HG03439 (cell line): ENCODE data around the gene C2.
"Not testable (repeated sequence)": the region's sequence is repeated elsewhere in the genome, so short reads cannot be mapped to it uniquely, and the experiment has no call there.

Experiments used
- ATAC-seq: cut with Tn5 transposase; IDR thresholded peaks from one replicate; pipeline ENCODE4 v1.9.1; 2021; ENCODE audit warnings: mild to moderate bottlenecking, moderate library complexity; ENCODE audit not compliant: unreplicated experiment

C2 gene

DNA sequence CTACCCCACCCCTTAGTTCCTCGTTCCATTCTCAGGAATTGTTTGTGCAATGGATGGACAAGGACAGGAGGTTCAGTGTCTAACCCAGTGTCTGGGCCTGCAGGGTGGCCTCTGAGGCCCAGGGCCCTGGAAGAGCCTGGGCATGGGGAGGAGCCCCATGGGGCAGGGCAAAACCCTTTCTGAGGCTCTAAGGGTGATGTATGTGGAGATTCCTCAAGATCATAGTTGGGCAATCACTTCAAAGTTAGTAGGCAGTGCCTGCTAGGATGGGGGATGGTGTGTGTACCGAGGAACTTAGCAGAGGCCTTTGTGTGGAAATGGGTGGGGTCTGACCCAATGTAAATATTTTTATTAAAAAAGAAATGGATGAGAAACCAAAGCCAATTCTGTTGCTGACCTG is 6.7 kb upstream of the C2 start:
- ATAC-seq: no peak

DNA sequence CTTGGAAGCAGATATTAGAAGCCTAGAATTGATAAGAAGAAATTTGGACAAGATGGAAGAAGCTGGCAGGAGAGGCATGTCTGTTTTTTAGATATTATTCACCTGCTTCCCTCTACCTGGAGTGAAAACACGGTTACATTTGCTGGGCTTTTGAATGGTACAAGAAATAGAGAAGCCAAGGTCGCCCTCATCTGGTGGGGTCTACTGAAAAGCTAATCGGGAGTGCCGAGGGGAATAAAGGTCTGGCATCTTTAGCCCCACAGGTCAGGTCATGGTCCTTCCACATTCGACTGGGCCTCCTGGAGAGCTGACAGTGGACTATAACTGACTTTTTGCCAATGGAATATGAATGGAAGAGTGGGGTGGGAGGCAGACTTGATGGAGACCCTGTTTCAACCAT is 4.6 kb upstream of the C2 start:
- no peak for ATAC-seq

DNA sequence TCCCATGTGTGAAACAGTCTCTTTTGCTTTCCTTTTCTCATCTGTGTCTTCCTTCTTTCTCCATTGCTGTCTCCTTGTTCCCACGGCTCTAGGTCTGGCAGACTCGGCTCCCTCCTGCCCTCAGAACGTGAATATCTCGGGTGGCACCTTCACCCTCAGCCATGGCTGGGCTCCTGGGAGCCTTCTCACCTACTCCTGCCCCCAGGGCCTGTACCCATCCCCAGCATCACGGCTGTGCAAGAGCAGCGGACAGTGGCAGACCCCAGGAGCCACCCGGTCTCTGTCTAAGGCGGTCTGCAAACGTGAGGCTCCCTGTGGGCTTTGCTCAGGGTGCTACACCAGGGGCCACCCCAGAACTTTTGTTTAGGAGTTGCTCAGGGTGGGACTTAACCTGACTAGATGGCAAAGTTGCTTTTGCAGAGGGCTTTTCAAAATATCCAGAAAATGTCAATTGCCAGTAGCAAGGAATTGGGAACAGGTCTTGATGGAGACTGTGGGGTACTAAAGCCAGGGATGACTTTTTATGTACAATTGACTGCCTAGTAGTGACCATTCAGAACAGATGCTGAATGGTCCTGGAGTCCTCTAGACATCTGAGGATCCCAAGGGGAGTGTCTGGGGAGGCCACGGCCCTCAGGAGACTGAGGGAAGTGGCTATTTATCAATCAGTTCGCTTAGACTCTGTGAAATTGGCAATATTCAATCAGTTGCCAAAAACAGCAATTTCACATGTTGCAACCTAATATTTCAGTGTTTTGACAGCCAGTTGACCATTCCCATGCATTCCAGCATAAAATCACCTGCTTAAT is 550 bp downstream of the C2 start:
- ATAC-seq: no peak

DNA sequence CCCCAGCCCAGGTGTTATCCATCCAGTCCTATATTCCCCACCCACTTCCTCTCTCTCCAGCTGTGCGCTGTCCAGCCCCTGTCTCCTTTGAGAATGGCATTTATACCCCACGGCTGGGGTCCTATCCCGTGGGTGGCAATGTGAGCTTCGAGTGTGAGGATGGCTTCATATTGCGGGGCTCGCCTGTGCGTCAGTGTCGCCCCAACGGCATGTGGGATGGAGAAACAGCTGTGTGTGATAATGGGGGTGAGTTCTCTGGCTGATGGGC is 1.1 kb downstream of the C2 start:
- ATAC-seq: no peak

DNA sequence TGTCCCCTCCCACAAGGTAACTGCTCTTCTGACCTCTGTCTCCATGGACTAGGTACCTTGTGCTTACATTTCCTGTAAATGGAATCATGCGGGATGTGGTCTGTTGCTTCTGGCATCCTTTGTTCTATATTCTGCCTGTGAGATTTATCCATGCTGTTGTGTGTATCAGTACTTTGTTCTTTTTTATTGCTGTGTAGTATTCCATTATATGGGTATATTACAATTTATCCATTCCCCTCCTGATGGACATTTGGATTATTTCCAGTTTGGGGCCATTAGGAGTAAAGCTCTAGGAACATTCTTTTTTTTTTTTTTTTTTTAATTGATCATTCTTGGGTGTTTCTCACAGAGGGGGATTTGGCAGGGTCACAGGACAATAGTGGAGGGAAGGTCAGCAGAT is 3.4 kb downstream of the C2 start:
- ATAC-seq: no peak

DNA sequence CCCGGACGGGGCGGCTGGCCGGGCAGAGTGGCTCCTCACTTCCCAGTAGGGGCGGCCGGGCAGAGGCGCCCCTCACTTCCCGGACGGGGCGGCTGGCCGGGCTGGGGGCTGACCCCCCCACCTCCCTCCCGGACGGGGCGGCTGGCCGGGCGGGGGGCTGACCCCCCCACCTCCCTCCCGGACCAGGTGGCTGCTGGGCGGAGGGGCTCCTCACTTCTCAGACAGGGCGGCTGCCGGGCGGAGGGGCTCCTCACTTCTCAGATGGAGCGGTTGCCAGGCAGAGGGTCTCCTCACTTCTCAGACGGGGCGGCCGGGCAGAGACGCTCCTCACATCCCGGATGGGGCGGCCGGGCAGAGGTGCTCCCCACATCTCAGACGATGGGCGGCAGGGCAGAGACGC is 4.6 kb downstream of the C2 start:
- not testable (repeated sequence) for ATAC-seq

DNA sequence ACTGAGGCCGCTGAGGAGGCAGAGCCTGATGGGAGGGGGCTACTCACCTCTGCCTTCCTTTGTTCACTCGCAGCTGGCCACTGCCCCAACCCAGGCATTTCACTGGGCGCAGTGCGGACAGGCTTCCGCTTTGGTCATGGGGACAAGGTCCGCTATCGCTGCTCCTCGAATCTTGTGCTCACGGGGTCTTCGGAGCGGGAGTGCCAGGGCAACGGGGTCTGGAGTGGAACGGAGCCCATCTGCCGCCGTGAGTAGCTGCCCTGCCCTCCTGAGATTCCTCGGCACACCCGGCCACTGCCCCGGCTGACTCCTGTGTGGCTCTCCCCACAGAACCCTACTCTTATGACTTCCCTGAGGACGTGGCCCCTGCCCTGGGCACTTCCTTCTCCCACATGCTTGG is 6.0 kb downstream of the C2 start:
- no peak for ATAC-seq

DNA sequence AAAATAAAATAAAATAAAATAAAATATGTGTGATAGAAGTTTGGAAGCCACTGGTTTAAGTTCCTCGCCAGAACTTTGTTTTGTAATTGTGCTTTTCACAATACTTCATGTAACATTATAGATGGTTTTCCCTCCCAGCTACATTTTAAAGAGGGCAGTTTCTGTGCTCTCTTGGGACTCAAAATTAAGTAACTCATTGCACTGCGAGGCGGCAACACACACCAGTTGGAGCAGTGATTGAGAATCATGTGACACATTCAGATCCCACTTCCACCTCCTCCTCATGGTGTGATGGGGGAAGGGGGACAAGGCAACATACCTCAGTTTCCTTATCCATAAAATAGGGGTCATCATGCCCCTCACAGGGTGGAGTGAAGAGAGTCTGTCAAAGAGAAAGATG is 7.5 kb downstream of the C2 start:
- no peak for ATAC-seq

DNA sequence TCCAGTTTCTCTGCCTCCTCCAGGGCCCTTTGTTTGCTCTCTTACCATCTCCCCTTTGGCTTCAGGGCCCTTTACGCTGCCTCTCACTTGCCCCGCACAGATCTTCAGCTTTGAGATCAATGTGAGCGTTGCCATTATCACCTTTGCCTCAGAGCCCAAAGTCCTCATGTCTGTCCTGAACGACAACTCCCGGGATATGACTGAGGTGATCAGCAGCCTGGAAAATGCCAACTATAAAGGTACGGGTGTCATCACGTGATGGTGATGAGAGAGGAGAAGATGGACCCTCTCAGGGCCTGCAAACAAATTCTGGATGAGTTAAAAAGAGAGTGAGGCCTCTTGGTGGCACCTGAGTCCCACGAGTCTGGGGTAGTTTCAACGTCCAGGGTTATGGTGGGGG is 8.3 kb downstream of the C2 start:
- no peak for ATAC-seq

DNA sequence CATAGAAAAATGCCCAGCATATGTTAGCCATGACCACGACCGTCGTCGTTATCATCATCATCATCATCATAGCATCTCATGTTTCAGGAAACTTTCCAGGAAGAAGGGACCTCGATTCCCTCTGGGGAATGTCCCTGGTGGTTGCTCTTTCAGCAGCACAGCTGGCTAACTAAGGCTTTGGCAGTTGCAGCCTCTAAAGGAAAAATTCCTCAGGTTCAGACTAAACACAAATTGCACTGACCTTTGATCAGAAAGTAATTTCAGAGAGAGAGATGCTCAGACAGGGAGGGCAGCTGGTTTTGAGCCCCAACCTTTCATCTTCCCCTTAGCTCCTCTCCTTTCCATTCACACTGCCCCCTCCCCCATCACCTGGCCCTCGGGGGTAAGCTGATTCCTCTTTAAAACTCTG is 12.7 kb downstream of the C2 start:
- no peak for ATAC-seq

DNA sequence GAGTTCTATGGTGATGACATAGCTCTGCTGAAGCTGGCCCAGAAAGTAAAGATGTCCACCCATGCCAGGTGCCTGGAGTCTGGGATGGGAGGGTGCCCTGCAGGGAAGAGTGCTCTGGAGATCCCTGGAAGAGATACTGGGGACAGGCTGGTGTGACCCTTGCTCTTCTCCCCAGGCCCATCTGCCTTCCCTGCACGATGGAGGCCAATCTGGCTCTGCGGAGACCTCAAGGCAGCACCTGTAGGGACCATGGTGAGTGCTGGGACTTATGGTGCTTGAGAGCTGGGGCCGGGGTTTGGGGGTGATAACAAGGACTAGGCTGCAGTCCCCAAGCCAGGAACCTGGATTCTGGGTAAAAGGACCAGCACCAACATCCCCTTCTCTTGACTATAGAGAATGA is 16.2 kb downstream of the C2 start:
- ATAC-seq: no peak

DNA sequence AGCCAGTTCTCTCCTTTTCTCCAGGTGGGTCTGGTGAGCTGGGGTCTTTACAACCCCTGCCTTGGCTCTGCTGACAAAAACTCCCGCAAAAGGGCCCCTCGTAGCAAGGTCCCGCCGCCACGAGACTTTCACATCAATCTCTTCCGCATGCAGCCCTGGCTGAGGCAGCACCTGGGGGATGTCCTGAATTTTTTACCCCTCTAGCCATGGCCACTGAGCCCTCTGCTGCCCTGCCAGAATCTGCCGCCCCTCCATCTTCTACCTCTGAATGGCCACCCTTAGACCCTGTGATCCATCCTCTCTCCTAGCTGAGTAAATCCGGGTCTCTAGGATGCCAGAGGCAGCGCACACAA is 17.6 kb downstream of the C2 start:
- ATAC-seq: no peak

DNA sequence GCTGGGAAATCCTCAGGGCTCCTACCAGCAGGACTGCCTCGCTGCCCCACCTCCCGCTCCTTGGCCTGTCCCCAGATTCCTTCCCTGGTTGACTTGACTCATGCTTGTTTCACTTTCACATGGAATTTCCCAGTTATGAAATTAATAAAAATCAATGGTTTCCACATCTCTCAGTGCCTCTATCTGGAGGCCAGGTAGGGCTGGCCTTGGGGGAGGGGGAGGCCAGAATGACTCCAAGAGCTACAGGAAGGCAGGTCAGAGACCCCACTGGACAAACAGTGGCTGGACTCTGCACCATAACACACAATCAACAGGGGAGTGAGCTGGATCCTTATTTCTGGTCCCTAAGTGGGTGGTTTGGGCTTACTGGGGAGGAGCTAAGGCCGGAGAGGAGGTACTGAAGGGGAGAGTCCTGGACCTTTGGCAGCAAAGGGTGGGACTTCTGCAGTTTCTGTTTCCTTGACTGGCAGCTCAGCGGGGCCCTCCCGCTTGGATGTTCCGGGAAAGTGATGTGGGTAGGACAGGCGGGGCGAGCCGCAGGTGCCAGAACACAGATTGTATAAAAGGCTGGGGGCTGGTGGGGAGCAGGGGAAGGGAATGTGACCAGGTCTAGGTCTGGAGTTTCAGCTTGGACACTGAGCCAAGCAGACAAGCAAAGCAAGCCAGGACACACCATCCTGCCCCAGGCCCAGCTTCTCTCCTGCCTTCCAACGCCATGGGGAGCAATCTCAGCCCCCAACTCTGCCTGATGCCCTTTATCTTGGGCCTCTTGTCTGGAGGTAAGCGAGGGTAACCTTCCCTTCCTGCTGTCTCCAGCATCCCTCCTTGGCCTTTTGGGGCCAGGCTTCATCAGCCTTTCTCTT is 18.2 kb downstream of the C2 start, which contains the start of gene CFB:
CFB (plus strand) TSS at position 589 of the 863 bp plus-strand sequence; CDS start at position 716, 127 bp downstream.
- ATAC-seq: no peak

DNA sequence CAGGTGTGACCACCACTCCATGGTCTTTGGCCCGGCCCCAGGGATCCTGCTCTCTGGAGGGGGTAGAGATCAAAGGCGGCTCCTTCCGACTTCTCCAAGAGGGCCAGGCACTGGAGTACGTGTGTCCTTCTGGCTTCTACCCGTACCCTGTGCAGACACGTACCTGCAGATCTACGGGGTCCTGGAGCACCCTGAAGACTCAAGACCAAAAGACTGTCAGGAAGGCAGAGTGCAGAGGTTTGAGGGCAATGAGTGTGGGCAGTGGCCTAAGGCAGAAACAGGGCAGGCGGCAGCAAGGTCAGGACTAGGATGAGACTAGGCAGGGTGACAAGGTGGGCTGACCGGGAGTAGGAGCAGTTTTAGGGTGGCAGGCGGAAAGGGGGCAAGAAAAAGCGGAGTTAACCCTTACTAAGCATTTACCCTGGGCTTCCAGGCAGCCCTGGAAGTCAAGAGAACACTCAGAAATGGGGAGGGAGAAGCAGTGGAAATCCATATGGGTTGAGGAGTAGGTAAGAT is 18.9 kb downstream of the C2 start:
- no peak for ATAC-seq

DNA sequence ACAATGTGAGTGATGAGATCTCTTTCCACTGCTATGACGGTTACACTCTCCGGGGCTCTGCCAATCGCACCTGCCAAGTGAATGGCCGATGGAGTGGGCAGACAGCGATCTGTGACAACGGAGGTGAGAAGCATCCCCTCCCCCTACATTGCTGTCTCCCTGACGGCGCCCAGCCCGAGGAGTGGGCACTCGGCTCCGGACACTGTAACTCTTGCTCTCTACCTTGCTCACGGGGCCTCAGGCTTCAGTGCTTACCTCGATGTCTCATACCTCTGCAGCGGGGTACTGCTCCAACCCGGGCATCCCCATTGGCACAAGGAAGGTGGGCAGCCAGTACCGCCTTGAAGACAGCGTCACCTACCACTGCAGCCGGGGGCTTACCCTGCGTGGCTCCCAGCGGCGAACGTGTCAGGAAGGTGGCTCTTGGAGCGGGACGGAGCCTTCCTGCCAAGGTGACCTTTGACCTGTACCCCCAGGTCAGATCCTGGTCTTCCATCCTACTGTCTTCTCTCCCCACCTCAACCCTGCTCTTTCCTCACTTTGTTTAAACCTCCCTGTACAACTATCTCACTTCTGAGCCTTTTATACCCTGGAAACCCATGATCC is 19.7 kb downstream of the C2 start:
- no peak for ATAC-seq

DNA sequence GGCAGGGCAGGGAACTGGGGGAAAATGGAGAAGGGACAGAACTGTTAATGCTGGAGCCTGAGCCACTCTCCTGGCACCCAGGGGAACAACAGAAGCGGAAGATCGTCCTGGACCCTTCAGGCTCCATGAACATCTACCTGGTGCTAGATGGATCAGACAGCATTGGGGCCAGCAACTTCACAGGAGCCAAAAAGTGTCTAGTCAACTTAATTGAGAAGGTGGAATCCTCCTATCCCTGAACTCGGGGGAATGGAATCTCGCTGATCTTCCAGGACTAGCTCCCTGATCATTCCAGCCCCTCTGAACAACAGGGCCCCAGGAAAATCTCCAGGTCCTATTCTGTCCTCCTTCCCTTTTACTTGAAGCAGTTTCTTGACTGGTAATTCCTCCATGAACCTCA is 20.3 kb downstream of the C2 start:
- no peak for ATAC-seq

DNA sequence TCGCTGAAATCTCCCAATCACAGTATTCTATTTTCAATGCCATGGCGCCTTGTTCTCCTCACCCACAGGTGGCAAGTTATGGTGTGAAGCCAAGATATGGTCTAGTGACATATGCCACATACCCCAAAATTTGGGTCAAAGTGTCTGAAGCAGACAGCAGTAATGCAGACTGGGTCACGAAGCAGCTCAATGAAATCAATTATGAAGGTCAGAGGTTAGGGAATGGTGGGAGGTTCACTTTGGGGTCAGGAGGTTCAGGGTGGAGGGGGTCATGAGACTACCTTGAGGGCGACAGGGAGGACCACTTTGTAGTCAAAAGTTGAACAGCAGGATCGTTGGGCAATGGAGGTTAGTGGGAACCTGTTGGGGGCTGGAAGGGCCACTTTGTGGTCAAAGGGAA is 20.8 kb downstream of the C2 start:
- no peak for ATAC-seq

DNA sequence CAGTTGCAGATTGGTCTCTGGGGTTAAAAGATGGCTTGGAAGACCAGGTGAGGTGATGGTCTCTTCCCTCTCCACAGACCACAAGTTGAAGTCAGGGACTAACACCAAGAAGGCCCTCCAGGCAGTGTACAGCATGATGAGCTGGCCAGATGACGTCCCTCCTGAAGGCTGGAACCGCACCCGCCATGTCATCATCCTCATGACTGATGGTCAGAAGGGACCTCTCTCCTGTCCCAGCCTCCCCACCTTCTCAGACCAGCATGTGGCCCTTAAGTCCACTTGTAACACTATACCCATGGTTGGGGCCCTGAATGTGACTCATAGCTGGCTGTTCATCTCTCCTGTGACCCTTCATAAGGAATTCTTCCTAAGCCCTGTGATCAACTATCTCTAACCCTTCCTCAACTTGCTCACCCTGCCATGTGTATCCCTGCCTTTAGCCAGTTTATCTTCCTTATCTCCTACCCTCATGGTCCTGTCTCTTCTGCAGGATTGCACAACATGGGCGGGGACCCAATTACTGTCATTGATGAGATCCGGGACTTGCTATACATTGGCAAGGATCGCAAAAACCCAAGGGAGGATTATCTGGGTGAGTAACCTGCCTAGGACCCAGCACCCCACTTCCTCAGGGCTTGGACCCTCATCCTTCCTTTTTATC is 21.4 kb downstream of the C2 start:
- no peak for ATAC-seq

DNA sequence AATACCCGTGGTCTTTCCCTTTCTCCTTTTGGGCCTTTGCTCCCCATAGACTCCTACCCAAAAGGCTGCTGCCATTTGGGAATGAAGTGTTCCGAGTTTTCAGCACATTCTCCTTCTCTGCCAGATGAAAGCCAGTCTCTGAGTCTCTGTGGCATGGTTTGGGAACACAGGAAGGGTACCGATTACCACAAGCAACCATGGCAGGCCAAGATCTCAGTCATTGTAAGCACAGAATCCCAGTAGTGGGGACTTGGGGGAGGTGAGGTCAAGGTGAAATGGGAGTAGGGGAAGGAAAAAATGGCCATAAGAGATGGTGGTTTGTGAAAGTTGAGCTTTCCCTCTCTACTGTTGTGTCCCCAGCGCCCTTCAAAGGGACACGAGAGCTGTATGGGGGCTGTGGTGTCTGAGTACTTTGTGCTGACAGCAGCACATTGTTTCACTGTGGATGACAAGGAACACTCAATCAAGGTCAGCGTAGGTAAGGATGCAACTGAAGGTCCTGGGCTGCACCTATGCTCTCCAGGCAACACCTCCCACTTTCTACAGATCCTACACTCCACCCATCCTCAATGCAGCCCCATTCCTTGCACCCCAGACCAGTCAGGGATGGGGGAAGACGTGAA is 22.5 kb downstream of the C2 start:
- no peak for ATAC-seq

DNA sequence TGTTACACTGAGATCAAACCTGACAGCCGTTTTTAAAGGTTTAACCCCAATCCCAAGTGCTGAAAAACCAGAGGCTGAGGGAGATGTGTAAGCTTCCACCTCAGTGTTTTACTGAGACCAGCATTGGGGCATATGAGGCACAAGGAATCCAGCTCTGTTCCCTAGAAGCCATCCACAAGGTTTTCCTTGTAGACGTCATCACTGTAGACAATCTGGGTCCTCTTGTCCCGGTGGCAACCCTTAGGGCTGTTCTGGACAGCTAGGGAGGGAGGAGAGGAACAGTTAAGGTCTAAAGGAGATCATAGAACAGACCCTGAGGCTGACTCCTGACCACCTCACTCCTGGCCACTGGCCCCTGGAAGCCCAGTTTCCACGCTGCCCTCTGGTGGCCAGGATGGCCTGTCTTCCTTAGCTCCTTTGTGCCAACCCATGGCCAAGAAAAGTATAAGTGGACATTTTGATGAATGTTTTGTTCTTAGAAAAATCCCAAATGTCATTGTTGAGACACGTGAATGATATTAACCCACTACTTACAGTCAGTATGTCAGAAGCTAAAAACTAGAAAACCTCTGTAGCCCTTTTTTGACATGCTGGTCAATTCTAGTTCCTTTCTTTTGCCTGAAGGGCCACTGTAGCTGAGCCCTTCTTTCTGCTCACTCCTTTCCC is 24.8 kb downstream of the C2 start:
- no peak for ATAC-seq
